GM12878 (cell line): ENCODE results near the gene MFN2.

Source experiments
- ETV6 ChIP-seq, 2 experiments: fragments of 450-650 bp in 1 of 2; IDR thresholded peaks in 1 of 2; conservative IDR thresholded peaks in 1 of 2; 2 replicates each; pipeline ENCODE4 v1.6.1; 2014; ENCODE audit warnings: antibody characterized with exemption in 1 of 2, borderline replicate concordance in 1 of 2, low read depth in 1 of 2, mild to moderate bottlenecking in 1 of 2, moderate library complexity in 1 of 2
- SP1 ChIP-seq: IDR thresholded peaks from one replicate; pipeline ENCODE4 v1.6.1; 2011; ENCODE audit warnings: low read depth, low read length
- SRF ChIP-seq, 2 experiments: IDR thresholded peaks; 2 replicates each; pipeline ENCODE4 v1.6.1; 2011; ENCODE audit warnings: low read depth in 2 of 2, low read length in 2 of 2, mild to moderate bottlenecking in 1 of 2, moderate library complexity in 1 of 2
- ZBED1 ChIP-seq: IDR thresholded peaks from 2 replicates; pipeline ENCODE4 v1.6.1; 2016; ENCODE audit warnings: borderline replicate concordance
- TF ChIP-seq, protein P1 (sequence below): fragments of 450-650 bp; IDR thresholded peaks from 2 replicates; pipeline ENCODE4 v1.6.1; 2017; ENCODE audit warnings: mild to moderate bottlenecking, low read depth, inconsistent platforms; ENCODE audit not compliant: poor library complexity, severe bottlenecking
- TF ChIP-seq, protein P2 (sequence below): fragments of 450-650 bp; IDR thresholded peaks from 2 replicates; pipeline ENCODE4 v1.6.1; 2017; ENCODE audit warnings: mild to moderate bottlenecking
- TF ChIP-seq, protein P3 (sequence below), 3 experiments: IDR thresholded peaks in 2 of 3; conservative IDR thresholded peaks in 1 of 3; 2 replicates each; pipeline ENCODE4 v1.5.1; 2011; ENCODE audit warnings: low read depth in 3 of 3, low read length in 3 of 3, mild to moderate bottlenecking in 3 of 3, control low read depth in 2 of 3, moderate library complexity in 2 of 3, inconsistent platforms in 1 of 3, mixed read lengths in 1 of 3; ENCODE audit not compliant: control insufficient read depth in 2 of 3, insufficient read depth in 1 of 3; ENCODE audit errors: extremely low read depth in 1 of 3

DNA sequence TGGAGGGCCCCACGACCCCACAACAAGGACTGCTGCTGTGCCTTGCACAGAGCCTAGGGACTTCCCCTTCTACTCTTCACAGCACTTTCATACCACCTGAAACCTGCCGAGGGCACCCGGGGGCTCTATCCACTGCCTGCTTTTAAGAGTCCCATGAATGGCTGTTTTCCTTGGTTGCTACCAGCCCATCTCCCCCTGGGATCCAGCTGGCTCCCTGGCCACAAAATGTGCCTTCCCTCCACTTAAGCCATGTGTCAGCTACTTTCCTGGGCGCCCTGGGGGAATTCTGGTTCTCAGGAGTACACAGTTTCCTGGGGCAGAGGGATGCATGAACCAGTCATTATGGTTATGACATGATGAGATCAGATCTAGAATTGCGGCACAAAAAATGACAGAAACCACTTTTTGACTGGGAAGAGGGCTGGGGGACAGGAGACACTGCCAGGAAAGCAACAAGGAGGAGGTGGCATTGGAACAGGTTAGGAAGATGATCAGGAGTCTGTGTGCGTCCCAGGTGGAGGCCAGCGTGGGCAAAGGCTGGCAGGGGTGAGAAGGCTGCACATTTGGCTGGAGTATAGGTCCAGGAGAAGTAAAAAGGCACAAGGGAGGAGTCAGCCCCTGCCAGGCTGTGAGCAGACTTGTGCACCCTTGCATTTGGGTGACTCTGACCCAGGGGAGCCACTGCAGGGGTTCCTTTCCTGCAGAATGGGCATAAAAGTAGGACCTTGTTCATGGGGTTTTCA, 79.6 kb downstream of the MFN2 start:
- TF ChIP-seq, protein P1, sequence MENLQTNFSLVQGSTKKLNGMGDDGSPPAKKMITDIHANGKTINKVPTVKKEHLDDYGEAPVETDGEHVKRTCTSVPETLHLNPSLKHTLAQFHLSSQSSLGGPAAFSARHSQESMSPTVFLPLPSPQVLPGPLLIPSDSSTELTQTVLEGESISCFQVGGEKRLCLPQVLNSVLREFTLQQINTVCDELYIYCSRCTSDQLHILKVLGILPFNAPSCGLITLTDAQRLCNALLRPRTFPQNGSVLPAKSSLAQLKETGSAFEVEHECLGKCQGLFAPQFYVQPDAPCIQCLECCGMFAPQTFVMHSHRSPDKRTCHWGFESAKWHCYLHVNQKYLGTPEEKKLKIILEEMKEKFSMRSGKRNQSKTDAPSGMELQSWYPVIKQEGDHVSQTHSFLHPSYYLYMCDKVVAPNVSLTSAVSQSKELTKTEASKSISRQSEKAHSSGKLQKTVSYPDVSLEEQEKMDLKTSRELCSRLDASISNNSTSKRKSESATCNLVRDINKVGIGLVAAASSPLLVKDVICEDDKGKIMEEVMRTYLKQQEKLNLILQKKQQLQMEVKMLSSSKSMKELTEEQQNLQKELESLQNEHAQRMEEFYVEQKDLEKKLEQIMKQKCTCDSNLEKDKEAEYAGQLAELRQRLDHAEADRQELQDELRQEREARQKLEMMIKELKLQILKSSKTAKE: peak; percentile 26
- peak in 1 of 2 experiments; percentile 53; a peak in 1 of 4 replicates for TF ChIP-seq ETV6 (conservative IDR thresholded peaks at IDR 0.05 in 1 of 2, IDR thresholded peaks at IDR 0.05 in 1 of 2; ENCODE audit: borderline replicate concordance in 1 of 2, low read depth in 1 of 2)
- TF ChIP-seq SP1: no peak
- 0 out of 4 replicates have a peak, but pooled peaks of 1 of the 2 experiments have one; percentile 2 for TF ChIP-seq SRF (IDR thresholded peaks at IDR 0.05; ENCODE audit: low read depth in 2 of 2, low read length in 2 of 2)
- TF ChIP-seq ZBED1: peak; percentile 21; the same call in 1 of the 2 replicates
- TF ChIP-seq, protein P2, sequence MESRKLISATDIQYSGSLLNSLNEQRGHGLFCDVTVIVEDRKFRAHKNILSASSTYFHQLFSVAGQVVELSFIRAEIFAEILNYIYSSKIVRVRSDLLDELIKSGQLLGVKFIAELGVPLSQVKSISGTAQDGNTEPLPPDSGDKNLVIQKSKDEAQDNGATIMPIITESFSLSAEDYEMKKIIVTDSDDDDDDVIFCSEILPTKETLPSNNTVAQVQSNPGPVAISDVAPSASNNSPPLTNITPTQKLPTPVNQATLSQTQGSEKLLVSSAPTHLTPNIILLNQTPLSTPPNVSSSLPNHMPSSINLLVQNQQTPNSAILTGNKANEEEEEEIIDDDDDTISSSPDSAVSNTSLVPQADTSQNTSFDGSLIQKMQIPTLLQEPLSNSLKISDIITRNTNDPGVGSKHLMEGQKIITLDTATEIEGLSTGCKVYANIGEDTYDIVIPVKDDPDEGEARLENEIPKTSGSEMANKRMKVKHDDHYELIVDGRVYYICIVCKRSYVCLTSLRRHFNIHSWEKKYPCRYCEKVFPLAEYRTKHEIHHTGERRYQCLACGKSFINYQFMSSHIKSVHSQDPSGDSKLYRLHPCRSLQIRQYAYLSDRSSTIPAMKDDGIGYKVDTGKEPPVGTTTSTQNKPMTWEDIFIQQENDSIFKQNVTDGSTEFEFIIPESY: no peak
- TF ChIP-seq, protein P3, sequence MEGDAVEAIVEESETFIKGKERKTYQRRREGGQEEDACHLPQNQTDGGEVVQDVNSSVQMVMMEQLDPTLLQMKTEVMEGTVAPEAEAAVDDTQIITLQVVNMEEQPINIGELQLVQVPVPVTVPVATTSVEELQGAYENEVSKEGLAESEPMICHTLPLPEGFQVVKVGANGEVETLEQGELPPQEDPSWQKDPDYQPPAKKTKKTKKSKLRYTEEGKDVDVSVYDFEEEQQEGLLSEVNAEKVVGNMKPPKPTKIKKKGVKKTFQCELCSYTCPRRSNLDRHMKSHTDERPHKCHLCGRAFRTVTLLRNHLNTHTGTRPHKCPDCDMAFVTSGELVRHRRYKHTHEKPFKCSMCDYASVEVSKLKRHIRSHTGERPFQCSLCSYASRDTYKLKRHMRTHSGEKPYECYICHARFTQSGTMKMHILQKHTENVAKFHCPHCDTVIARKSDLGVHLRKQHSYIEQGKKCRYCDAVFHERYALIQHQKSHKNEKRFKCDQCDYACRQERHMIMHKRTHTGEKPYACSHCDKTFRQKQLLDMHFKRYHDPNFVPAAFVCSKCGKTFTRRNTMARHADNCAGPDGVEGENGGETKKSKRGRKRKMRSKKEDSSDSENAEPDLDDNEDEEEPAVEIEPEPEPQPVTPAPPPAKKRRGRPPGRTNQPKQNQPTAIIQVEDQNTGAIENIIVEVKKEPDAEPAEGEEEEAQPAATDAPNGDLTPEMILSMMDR (IDR thresholded peaks at IDR 0.05 in 2 of 3, conservative IDR thresholded peaks at IDR 0.05 in 1 of 3; ENCODE audit: control insufficient read depth in 2 of 3, extremely low read depth in 1 of 3, insufficient read depth in 1 of 3, low read depth in 3 of 3, low read length in 3 of 3): 0 out of 6 replicates have a peak, but pooled peaks of 1 of the 3 experiments have one; percentile 0
